ENCODE measurements around the gene RFX2. TPM values are rescaled to one million over a fixed set of nuclear protein-coding genes. Genes with fewer than 3 reads are reported as not detected.

The RFX2 gene
- total and polyA plus RNA-seq, 4 experiments from 2014 or later: 3.6 to 6.7 (median 5.8) TPM

GRCh38 chr19:6105444-6105843, 4.9 kb downstream of the RFX2 start:
- Mint-ChIP-seq H3K27me3 (peaks cover 2 to 4% of the 10 kb centered on the region in 2 donors), H3K9me3 (no peaks in the 10 kb centered on the region), H3K27ac (peak overlapping the region in 3 of 7 donors; percentile 4 to 63 (median 13)), H3K4me3 (peak overlapping the region in 2 of 8 donors; percentile 4 to 35), H3K4me1 (peaks cover 14 to 29% (median 21%) of the 10 kb centered on the region in 4 donors), H3K36me3 (peaks cover 0 to 12% of the 10 kb centered on the region in 2 donors)
- Histone ChIP-seq H3K27ac (ENCODE audit: low read depth, low read length) (no peak overlapping the region), H3K4me1 (ENCODE audit: insufficient read depth, low read length) (peaks cover 25% of the 10 kb centered on the region), H3K4me3 (ENCODE audit: low read length in 2 of 2) (no peak overlapping the region), H3K9me3 (ENCODE audit: control insufficient read depth in 1 of 2, low read length in 2 of 2) (no peaks in the 10 kb centered on the region), H3K36me3 (ENCODE audit: insufficient read depth, low read length) (no peaks in the 10 kb centered on the region), H3K27me3 (ENCODE audit: insufficient read depth, low read length) (peaks cover 4% of the 10 kb centered on the region)
- ChIA-PET CTCF (ENCODE audit: partially characterized antibody) (interaction anchor here (1.3 kb wide), 1 partner anchor 21 kb away, joined by 5 read pairs; no protein-coding TSS in a partner anchor), POLR2A (ENCODE audit: partially characterized antibody) (no interaction called here)
- DNase-seq: no peak
- intact Hi-C loops (cut with micrococcal nuclease): loop anchor here (5.0 kb wide), 1 partner anchor 38 kb away; no protein-coding TSS in a partner anchor

- H3K4me3 Mint-ChIP-seq: no peak overlapping the region
- intact Hi-C loops (cut with micrococcal nuclease): no loop called here
- H3K27me3 Mint-ChIP-seq: peaks cover 2% of the 10 kb centered on the region in 2 donors
- peaks cover 14 to 27% (median 20%) of the 10 kb centered on the region in 4 donors for H3K4me1 Mint-ChIP-seq
- Histone ChIP-seq H3K27ac (ENCODE audit: low read depth, low read length) (no peak overlapping the region), H3K36me3 (ENCODE audit: insufficient read depth, low read length) (no peaks in the 10 kb centered on the region), H3K9me3 (ENCODE audit: control insufficient read depth in 1 of 2, low read length in 2 of 2) (no peaks in the 10 kb centered on the region), H3K27me3 (ENCODE audit: insufficient read depth, low read length) (no peaks in the 10 kb centered on the region), H3K4me3 (ENCODE audit: low read length in 2 of 2) (no peak overlapping the region), H3K4me1 (ENCODE audit: insufficient read depth, low read length) (peaks cover 14% of the 10 kb centered on the region)
- POLR2A ChIA-PET (ENCODE audit: partially characterized antibody): interaction anchor here (0.7 kb wide), 1 partner anchor 511 kb away, joined by 3 read pairs; no protein-coding TSS in a partner anchor
- CTCF ChIA-PET (ENCODE audit: partially characterized antibody): interaction anchor here (1.4 kb wide), 1 partner anchor 136 kb away, joined by 3 read pairs; no protein-coding TSS in a partner anchor
- H3K9me3 Mint-ChIP-seq: no peaks in the 10 kb centered on the region
- DNase-seq: no peak
- peaks cover 0 to 5% of the 10 kb centered on the region in 2 donors for H3K36me3 Mint-ChIP-seq
- H3K27ac Mint-ChIP-seq: peak overlapping the region in 1 of 7 donors; percentile 14
Measured at GRCh38 chr19:6103894-6104293, 6.4 kb downstream of the RFX2 start.

- H3K27ac ChIP-seq (ENCODE audit: low read depth, low read length): no peak overlapping the region
- no peaks in the 10 kb centered on the region for H3K9me3 ChIP-seq (ENCODE audit: control insufficient read depth in 1 of 2, low read length in 2 of 2)
- intact Hi-C loops (cut with micrococcal nuclease): no loop called here
- H3K4me1 ChIP-seq (ENCODE audit: insufficient read depth, low read length): peaks cover 7% of the 10 kb centered on the region
- H3K4me3 ChIP-seq (ENCODE audit: low read length in 2 of 2): no peak overlapping the region
- Mint-ChIP-seq H3K36me3 (no peaks in the 10 kb centered on the region), H3K4me3 (no peak overlapping the region), H3K4me1 (peaks cover 9 to 20% (median 14%) of the 10 kb centered on the region in 4 donors), H3K9me3 (no peaks in the 10 kb centered on the region), H3K27ac (no peak overlapping the region), H3K27me3 (no peaks in the 10 kb centered on the region)
- H3K36me3 ChIP-seq (ENCODE audit: insufficient read depth, low read length): no peaks in the 10 kb centered on the region
- no peak for DNase-seq
- no peaks in the 10 kb centered on the region for H3K27me3 ChIP-seq (ENCODE audit: insufficient read depth, low read length)
- CTCF ChIA-PET (ENCODE audit: partially characterized antibody): interaction anchor here (1.4 kb wide), 1 partner anchor 135 kb away, joined by 3 read pairs; no protein-coding TSS in a partner anchor
- POLR2A ChIA-PET (ENCODE audit: partially characterized antibody): no interaction called here
Measured at GRCh38 chr19:6103217-6103644, 7.1 kb downstream of the RFX2 start.

- Histone ChIP-seq H3K36me3 (ENCODE audit: insufficient read depth, low read length) (no peaks in the 10 kb centered on the region), H3K27ac (ENCODE audit: low read depth, low read length) (no peak overlapping the region), H3K9me3 (ENCODE audit: control insufficient read depth in 1 of 2, low read length in 2 of 2) (no peaks in the 10 kb centered on the region), H3K4me1 (ENCODE audit: insufficient read depth, low read length) (peaks cover 3% of the 10 kb centered on the region), H3K4me3 (ENCODE audit: low read length in 2 of 2) (no peak overlapping the region), H3K27me3 (ENCODE audit: insufficient read depth, low read length) (no peaks in the 10 kb centered on the region)
- POLR2A ChIA-PET (ENCODE audit: partially characterized antibody): no interaction called here
- peaks cover 6 to 16% (median 10%) of the 10 kb centered on the region in 4 donors for H3K4me1 Mint-ChIP-seq
- H3K4me3 Mint-ChIP-seq: no peak overlapping the region
- CTCF ChIA-PET (ENCODE audit: partially characterized antibody): interaction anchor here (3.5 kb wide), 1 partner anchor 24 kb away, joined by 11 read pairs; no protein-coding TSS in a partner anchor
- intact Hi-C loops (cut with micrococcal nuclease): no loop called here
- H3K27me3 Mint-ChIP-seq: no peaks in the 10 kb centered on the region
- no peaks in the 10 kb centered on the region for H3K36me3 Mint-ChIP-seq
- DNase-seq: no peak
- H3K27ac Mint-ChIP-seq: no peak overlapping the region
- H3K9me3 Mint-ChIP-seq: no peaks in the 10 kb centered on the region
Measured at GRCh38 chr19:6101991-6102390, 8.3 kb downstream of the RFX2 start.

GRCh38 chr19:6101291-6101825, 8.9 kb downstream of the RFX2 start:
- no peak overlapping the region for H3K4me3 ChIP-seq (ENCODE audit: low read length in 2 of 2)
- intact Hi-C loops (cut with micrococcal nuclease): no loop called here
- H3K36me3 Mint-ChIP-seq: no peaks in the 10 kb centered on the region
- H3K9me3 ChIP-seq (ENCODE audit: control insufficient read depth in 1 of 2, low read length in 2 of 2): no peaks in the 10 kb centered on the region
- no peak overlapping the region for H3K27ac ChIP-seq (ENCODE audit: low read depth, low read length)
- no peak overlapping the region for H3K27ac Mint-ChIP-seq
- POLR2A ChIA-PET (ENCODE audit: partially characterized antibody): no interaction called here
- H3K9me3 Mint-ChIP-seq: no peaks in the 10 kb centered on the region
- no peak for DNase-seq
- peaks cover 3% of the 10 kb centered on the region for H3K4me1 ChIP-seq (ENCODE audit: insufficient read depth, low read length)
- no peaks in the 10 kb centered on the region for H3K27me3 ChIP-seq (ENCODE audit: insufficient read depth, low read length)
- H3K4me3 Mint-ChIP-seq: no peak overlapping the region
- CTCF ChIA-PET (ENCODE audit: partially characterized antibody): interaction anchor here (2.9 to 3.5 kb wide), 2 partner anchors 25 to 53 kb away, joined by 11 to 19 read pairs; no protein-coding TSS in a partner anchor
- no peaks in the 10 kb centered on the region for H3K36me3 ChIP-seq (ENCODE audit: insufficient read depth, low read length)
- H3K27me3 Mint-ChIP-seq: no peaks in the 10 kb centered on the region
- peaks cover 6 to 16% (median 10%) of the 10 kb centered on the region in 4 donors for H3K4me1 Mint-ChIP-seq

GRCh38 chr19:6100284-6100915, 9.9 kb downstream of the RFX2 start:
- no peaks in the 10 kb centered on the region for H3K9me3 ChIP-seq (ENCODE audit: control insufficient read depth in 1 of 2, low read length in 2 of 2)
- no peaks in the 10 kb centered on the region for H3K27me3 ChIP-seq (ENCODE audit: insufficient read depth, low read length)
- peak overlapping the region in 7 of 8 donors; percentile 47 to 87 (median 80) for H3K4me3 Mint-ChIP-seq
- ChIA-PET CTCF (ENCODE audit: partially characterized antibody) (interaction anchor here (1.0 to 3.5 kb wide), 5 partner anchors 11 to 52 kb away, joined by 3 to 19 read pairs (median 6); no protein-coding TSS in a partner anchor), POLR2A (ENCODE audit: partially characterized antibody) (interaction anchor here (1.9 kb wide), 1 partner anchor 9 kb away, joined by 5 read pairs; no protein-coding TSS in a partner anchor)
- peaks cover 6 to 16% (median 10%) of the 10 kb centered on the region in 4 donors for H3K4me1 Mint-ChIP-seq
- intact Hi-C loops (cut with micrococcal nuclease): no loop called here
- DNase-seq: peak in 4 of 5 donors; percentile 23 to 50 (median 28)
- H3K9me3 Mint-ChIP-seq: no peaks in the 10 kb centered on the region
- peak overlapping the region in 6 of 7 donors; percentile 32 to 95 (median 82) for H3K27ac Mint-ChIP-seq
- H3K36me3 Mint-ChIP-seq: no peaks in the 10 kb centered on the region
- no peak overlapping the region for H3K27ac ChIP-seq (ENCODE audit: low read depth, low read length)
- no peak overlapping the region for H3K4me3 ChIP-seq (ENCODE audit: low read length in 2 of 2)
- no peaks in the 10 kb centered on the region for H3K36me3 ChIP-seq (ENCODE audit: insufficient read depth, low read length)
- H3K4me1 ChIP-seq (ENCODE audit: insufficient read depth, low read length): peaks cover 3% of the 10 kb centered on the region
- no peaks in the 10 kb centered on the region for H3K27me3 Mint-ChIP-seq

GRCh38 chr19:6099599-6099998, 10.7 kb downstream of the RFX2 start:
- no peak for DNase-seq
- Histone ChIP-seq H3K9me3 (ENCODE audit: control insufficient read depth in 1 of 2, low read length in 2 of 2) (no peaks in the 10 kb centered on the region), H3K36me3 (ENCODE audit: insufficient read depth, low read length) (no peaks in the 10 kb centered on the region), H3K27ac (ENCODE audit: low read depth, low read length) (no peak overlapping the region), H3K27me3 (ENCODE audit: insufficient read depth, low read length) (no peaks in the 10 kb centered on the region), H3K4me1 (ENCODE audit: insufficient read depth, low read length) (peaks cover 3% of the 10 kb centered on the region), H3K4me3 (ENCODE audit: low read length in 2 of 2) (no peak overlapping the region)
- peak overlapping the region in 2 of 8 donors; percentile 80 to 83 for H3K4me3 Mint-ChIP-seq
- CTCF ChIA-PET (ENCODE audit: partially characterized antibody): interaction anchor here (0.6 to 3.5 kb wide), 6 partner anchors 11 to 349 kb away, joined by 3 to 19 read pairs (median 4); no protein-coding TSS in a partner anchor
- POLR2A ChIA-PET (ENCODE audit: partially characterized antibody): interaction anchor here (1.9 kb wide), 1 partner anchor 10 kb away, joined by 5 read pairs; no protein-coding TSS in a partner anchor
- peak overlapping the region in 5 of 7 donors; percentile 37 to 95 (median 86) for H3K27ac Mint-ChIP-seq
- H3K4me1 Mint-ChIP-seq: peaks cover 6 to 16% (median 9%) of the 10 kb centered on the region in 4 donors
- no peaks in the 10 kb centered on the region for H3K9me3 Mint-ChIP-seq
- H3K27me3 Mint-ChIP-seq: no peaks in the 10 kb centered on the region
- intact Hi-C loops (cut with micrococcal nuclease): no loop called here
- no peaks in the 10 kb centered on the region for H3K36me3 Mint-ChIP-seq
